Measurements from ENCODE around the gene DUSP19.
"Not testable (repeated sequence)": the region's sequence is repeated elsewhere in the genome, so short reads cannot be mapped to it uniquely, and the experiment has no call there.

The DUSP19 gene, protein sequence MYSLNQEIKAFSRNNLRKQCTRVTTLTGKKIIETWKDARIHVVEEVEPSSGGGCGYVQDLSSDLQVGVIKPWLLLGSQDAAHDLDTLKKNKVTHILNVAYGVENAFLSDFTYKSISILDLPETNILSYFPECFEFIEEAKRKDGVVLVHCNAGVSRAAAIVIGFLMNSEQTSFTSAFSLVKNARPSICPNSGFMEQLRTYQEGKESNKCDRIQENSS

DNA sequence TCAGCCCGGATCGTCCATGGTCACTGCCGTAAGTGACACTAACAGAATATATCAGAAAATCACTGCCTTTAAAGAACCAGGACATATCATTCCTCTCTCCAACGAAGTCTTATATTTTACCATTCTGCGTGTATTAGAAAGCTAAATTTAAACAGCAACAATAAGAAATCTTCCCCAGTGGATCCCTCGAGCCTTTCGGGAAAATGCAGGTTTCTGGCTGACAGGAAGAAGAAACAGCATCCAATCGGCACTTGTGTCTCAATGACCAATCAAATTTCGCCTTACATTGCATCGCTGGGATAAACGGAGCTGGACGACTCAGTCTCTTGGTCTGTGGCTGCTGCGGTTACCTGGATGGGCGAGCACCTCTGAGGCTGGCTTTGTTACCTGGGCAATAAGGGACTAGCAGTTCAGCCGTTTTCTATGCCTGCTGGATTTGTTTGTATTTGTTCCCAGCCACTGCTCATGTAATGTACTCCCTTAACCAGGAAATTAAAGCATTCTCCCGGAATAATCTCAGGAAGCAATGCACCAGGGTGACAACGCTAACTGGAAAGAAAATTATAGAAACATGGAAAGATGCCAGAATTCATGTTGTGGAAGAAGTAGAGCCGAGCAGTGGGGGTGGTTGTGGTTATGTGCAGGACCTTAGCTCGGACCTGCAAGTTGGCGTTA lies at the start of gene DUSP19:
Gene DUSP19 (plus strand): TSS at position 284 of the 675 bp plus-strand sequence. CDS start 187 bp downstream, at position 471.
- peak; percentile 87 for DNase-seq

DNA sequence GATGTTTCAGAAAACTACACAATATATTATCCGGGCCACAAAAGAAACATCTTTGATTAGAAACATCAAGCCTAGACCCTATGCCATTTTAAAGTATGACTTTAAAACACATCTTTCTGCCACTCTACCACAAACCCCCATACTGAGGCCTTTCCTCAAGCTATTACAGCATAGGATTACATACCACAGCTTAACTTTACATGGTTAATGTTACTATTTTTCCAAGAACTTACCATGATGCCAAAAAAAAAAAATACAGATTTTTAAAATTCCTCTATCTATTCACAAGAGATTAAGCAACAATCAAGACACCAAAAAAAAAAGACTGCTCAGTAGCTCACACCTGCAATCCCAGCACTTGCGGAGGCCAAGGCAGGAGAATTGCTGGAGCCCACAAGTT lies 49.3 kb upstream of the DUSP19 start:
- no peak for DNase-seq

DNA sequence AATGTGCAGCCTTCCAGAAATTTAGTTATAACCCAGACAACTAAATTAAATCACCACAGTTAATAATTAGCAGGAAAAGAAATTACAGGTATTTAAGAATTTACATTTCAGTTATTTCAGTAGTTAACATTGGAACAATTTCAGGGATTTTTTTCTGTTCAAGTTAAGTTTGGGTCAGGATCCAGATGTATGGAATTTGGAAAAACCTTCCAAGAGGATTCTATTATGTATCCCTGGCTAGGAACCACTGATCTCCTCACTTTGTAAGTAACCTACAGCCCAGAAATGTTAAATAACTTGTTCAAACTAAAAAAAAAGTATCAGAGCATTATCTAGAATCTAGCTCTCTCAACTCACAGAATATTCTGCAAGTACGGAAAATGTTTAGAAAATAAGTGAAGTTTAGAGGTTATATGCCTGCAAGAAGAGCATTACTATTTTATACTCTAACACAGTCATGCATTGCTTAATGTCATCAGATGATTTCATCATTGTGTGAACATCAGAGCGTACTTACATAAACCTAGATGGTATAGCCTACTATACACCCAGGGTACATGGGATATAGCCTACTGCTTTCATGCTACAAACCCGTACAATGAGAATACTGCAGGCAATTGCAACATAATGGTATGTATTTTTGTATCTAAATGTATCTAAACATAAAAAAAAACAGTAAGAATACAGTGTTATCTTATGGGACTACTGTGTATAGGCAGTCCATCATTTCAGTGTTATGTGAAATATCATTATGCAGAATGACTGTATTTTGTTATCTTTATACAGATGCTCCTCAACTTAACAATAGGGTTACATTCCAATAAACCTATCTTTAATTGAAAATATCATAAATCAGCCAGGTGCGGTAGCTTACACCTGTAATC lies 46.4 kb upstream of the DUSP19 start:
- no peak for DNase-seq

DNA sequence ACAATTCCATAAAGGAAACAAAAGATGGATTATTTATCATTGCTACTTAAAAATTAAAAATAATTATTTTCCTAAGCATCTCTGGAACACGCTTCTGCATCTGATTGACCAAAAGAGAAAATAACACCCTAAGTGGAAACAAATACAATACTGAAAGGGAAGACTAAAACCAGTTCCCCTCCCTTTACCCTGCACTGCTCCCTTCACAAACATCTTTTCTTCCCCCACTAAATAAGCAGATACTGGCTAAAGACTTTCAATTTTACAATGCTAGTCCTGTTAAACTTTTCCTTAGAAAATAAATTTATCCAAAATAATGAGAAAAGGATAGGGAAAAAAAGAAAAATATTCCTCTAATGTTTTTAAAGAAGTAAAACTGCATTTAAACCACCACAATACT lies 44.6 kb upstream of the DUSP19 start:
- no peak for DNase-seq

DNA sequence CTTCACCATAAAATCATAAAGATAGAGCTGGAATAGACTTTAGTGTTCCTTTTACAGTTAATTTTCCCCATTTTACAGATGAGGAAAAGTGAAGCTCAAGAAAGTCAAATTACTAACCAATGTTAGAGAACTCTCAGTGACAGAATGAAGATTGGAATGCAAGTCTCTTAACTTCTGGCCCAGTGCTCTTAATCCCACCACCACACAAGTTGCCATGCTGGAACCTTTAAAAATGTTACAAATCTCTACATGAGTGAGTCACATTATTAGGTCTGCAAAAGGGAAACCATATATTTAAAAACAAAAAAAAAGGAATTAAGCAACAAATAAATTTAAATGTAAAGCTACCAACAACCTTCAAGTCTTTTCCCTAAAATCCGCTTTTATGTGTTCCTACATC lies 43.7 kb upstream of the DUSP19 start:
- no peak for DNase-seq

DNA sequence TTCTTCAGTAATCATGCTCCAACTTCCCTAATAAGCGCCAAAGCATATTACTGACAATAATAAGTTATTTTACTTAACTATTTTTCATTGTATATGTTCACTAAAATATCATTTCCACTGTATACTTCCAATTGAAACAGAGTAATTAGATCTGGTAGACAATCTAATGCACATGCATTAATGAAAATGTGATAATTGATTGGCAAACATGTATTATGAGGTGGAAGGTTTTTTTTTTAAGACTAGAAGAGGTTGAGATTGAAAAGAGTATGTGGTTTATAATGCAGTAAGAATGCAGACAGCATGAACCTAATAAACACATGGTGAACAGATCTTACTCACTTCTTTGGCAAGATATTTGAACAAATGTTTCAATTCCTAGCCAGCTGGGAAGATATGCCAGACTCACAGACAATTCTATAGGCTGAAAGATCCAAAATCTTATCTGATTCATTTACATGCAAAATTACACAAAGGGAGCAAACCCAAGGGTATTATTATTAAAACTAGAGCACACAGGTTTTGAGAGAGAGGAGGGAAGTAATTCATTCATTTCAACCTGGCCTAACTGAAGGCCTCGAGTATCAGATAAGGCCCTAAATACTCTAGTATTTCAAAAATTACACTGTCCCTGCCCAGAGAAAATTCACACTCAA lies 43.1 kb upstream of the DUSP19 start:
- no peak for DNase-seq

DNA sequence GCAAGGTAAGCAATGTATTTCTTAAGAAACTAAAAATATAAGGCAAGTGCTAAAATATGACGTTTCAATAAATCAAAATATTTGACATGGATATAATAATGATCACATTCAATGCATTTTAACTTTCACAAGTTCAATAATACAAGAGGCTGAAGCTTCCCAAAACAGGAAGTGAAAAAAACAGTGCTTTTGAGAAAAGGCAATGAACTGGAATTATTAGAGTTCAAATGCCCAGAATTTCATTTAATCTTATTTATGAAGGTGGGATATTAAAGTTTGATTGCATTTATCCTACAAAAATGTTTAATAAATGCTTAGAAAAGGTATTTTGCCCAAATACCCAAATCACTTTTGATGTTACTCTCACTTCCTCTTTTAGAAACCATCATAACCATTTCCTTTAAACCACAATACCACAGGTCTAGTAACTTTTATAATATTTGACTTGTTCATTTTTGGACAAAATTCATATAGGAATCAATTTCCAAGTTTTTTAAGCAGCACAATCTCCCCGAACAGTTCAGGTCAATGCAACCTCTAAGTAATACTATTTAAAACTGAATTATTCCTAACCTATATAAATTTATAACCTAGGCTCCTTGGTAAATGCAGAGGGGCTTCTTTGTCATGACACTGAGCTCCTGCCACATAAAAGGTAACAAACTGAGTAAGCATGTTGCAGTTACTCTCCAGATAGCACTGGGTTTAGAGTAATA lies 42.4 kb upstream of the DUSP19 start:
- peak; percentile 19 for DNase-seq

DNA sequence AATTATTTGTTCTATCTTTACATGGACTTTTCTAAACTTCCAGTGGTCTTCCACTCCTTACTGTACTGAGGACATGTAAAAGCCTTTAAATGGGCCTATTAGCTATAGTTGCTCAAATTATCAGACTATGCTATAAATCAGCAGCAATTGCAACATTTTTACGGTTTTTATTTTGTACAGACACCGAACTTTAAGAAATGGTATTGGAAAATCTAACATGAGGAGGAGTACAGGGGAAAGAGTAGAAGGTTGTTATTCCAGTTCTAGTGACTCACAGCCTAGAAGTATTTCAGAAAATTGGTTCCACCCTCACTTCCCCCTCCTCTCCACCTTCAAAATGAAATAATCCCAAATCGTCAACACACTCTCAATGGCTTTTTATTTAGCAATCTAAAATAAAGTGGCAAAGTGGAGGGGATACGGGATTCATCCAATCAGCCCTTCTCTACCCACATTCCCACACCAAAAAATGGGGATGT lies 41.4 kb upstream of the DUSP19 start:
- DNase-seq: no peak

DNA sequence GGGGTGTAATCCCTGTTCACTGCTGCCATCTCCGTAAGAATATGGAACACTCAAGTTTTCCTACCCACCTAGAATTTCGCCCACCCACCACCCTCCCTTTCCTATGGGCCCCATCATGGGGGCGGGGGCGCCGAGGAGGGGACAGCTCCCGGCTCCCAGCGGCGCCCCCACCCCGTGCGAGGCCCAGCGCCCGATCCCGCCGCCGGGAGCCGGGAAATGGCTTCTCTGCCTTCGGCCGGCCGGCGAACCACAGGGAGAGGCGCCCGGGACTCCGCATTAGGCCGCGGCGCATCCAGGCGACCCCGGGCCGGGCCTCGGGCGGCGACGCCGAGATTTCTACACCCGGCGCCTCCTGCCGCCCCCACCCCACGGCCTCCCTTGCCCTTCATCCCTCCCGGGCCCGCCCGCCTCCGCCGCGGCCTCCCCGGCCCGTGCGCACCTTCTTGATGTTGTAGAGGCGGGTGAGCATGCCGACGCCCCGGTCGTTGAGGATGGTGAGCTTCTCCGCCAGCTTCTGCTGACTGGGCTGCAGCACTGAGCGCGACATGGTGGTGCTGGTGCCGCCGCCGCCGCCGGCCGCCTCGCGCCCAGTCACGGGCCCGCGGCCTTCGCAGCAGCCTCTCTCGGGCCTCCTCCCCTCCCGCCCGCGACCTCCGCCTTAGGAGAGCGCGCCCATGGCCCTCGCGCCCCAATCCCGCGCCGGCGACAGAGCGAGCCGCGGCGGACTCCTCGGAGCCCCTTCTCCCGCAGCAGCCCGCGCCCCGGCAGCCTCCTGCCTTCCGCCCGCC lies 40.8 kb upstream of the DUSP19 start:
- DNase-seq: peak; percentile 47

DNA sequence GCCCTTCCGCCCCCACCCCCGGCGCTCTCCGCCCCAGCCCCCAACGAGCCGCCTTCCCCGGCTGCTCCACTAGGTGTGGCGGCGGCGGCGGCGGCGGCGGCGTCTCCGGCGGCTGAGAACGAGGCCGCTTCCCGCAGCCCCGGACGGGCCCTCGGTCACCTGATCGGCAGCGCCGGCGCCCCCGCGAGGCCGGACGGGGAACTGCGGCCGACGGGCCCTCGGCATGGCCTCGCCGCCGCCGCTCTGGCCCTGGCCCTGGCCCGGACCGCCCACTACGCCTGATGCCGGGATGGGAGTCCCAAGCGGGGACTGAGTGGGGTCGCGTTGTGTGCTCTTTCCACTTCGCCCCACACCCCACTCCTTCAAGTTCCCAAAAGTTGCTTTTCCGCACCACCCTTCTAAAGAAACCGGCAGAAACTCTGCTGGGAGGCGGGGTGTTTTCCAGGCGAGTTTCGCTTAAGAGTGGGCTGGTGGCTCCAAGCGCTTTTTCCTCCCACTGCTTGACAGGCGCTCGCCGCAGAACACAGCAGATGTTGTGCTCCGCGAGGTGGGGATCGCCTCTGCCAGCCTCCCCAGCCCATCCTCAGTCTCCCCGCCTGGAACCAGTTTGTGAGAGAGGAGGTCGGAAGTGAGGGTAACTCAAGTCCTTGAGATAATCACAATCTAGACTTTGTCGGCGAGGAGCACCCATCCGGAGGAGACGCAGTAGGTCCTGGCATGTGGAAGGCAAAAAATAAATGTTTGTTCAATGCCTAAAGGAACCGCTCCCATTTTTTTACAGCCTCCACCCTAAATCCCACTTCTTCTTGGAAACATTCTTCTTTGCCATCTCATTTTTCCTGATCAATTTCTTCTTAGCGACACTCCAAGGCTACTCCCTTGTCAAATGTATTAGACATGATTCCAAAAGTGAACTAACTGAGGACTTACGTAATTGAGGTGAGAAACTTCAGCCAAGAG lies 39.9 kb upstream of the DUSP19 start, which contains the start of gene NCKAP1:
Gene NCKAP1 (minus strand): TSS at position 117 of the 960 bp plus-strand sequence. CDS start 358 bp downstream, outside the sequence.
- peak; percentile 74 for DNase-seq

DNA sequence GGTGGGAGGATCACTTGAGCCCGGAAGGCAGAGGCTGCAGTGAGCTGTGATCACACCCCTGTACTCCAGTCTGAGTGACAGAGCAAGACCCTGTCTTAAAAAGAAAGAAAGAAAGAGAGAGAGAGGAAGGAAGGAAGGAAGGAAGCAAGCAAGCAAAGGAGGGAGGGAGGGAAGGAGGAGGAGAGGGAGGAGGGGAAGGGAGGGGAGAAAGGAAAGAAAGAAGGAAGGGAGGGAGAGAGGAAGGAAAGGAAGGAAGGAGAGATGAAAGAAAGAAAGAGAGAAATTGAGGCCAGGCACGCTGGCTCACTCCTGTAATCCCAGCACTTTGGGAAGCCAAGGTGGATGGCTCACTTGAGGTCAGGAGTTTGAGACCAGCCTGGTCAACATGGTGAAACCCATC lies 37.9 kb upstream of the DUSP19 start:
- DNase-seq: no peak

DNA sequence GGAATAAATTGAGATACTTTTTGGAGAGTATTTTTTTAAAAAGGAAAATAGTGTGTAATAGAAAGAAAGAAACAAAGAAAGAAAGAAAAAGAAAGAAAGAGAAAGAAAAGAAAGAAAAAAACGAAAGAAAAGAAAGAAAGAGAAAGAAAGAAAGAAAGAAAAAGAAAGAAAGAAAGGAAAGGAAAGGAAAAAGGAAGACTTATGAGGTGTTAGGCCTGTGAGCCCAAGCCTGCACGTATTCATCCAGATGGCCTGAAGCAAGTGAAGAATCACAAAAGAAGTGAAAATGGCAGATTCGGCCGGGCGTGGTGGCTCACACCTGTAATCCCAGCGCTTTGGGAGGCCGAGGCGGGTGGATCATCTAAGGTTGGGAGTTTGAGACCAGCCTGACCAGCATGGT lies 35.0 kb upstream of the DUSP19 start:
- not testable (repeated sequence) for DNase-seq

DNA sequence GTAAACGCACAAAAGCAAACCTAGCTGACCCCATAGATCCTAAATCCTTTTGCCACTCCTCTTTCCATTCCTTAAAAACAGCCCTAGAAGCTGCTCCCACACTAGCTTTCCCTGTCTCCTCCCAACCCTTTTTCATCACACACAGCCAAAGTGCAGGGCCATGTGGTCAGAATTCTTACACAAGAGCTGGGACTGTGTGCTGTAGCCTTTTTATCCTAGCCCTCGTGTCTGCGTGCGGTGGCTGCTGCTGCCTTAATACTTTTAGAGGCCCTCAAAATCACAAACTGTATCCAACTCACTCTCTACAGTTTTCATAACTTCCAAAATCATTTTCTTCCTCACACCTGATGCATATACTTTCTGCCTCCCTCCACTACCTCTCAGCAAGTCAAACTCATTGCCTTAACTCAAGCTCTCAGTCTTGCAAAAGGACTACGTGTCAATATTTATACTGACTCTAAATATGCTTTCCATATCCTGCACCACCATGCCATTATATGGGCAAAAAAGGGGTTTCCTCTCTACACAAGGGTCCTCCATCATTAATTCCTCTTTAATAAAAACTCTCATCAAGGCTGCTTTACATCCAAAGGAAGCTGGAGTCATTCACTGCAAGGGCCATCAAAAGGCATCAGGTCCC lies 30.9 kb upstream of the DUSP19 start:
- not testable (repeated sequence) for DNase-seq

DNA sequence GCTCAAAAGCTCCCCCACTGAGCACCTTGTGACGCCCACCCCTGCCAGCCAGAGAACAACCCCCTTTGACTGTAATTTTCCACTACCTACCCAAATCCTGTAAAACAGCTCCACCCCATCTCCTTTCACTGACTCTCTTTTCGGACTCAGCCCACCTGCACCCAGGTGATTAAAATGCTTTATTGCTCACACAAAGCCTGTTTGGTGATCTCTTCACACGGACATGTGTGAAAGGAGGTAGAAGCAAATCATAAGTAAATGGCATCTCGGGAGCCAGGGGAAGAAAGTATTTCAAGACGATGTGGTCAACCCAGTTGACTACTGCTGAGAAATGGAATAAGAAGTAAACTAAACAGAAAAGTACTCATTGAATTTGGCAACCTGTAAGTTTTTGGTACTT lies 29.1 kb upstream of the DUSP19 start:
- no peak for DNase-seq

DNA sequence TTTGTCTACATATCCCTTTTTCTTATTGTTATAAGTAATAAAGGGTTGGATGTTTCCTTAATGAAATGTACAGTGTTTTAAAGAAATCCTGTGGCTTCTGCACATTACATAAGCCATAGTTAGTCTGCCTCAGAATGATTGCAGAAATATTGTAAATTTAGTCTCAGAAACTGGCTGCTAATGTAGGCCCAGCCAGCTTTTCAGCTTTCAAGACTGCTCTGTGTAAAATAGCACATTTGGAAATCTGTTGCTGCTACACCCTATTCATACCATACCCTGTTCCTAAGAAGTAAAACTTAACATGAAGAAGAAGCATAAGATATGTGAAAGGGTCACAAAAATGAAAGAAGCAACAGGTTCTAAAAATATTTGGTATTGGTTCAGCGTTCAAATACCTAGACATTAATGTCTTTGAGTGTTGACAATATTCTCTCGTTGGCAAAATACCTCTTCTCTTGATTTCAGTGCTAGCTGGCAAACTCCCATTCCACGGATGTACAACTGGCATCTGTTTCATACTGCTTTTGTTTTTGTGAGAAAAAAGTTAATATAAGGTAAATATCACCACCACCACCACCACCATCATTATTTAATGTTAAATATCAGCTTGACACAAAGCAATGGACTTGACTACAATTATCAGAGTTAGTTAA lies 21.1 kb upstream of the DUSP19 start:
- DNase-seq: no peak

DNA sequence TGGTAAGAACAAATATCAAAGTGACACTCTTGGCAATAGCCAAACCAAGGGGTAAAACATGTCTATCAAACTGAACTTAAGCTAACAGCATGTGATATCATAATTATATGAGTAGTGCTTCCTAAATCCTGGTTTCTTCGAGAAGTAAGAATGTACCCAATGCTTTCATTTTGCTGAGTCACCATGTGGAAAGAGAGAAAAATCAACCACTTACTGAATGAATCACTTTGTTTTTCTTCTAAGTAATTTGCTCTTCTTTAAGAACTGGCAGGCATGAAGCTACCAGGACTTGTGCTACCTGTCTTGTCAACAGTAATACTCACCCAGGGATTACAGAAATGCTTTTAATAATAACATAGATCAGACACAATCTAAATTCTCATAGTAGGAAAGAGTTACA lies 19.0 kb upstream of the DUSP19 start:
- DNase-seq: no peak

DNA sequence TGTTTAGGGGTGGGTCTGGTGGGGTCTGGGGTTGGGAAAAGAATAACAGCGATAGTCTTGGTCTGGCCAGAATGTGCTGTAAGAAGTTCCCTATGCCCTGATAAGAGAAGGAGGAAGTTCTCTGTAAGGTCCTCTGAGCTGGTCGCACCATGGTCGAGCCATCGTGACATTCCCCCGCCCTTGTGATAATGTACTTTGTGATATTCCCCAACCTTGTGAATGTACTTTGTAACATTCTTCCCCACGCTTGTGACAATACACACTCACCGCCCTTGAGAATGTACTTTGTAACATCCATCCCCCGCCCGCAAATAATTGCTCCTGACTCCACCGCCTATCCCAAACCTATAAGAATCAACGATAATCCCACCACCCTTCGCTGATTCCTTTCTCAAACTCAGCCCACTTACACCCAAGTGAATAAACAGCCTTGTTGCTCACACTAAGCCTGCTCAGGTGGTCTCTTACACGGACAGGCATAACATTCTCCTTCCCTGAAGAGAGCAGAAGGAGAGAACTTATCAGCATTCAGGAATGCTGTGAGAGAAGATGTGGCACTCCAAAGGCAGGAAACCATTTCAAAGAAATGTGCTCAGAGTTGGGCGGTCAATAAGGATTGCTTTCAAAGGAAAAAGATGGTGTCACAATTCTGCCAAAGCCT lies 17.8 kb upstream of the DUSP19 start:
- no peak for DNase-seq

DNA sequence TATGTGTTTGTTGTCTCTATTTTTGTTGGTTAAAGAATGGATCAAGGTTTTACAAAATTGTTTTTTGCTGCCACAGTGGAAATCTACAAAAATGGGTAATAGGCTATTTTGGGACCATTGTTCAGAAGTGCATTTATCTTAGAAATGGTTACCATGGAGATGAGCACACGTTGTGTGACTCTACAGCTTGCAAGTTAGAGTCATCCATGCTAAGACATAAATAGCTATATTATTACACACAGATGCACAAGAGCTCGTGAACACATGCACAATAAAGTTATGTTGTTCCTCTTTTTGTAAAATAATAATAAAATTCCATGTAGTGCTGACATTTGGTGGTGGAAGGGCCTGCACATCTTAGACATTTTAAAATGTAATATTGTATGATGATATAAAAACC lies 15.5 kb upstream of the DUSP19 start:
- peak; percentile 7 for DNase-seq

DNA sequence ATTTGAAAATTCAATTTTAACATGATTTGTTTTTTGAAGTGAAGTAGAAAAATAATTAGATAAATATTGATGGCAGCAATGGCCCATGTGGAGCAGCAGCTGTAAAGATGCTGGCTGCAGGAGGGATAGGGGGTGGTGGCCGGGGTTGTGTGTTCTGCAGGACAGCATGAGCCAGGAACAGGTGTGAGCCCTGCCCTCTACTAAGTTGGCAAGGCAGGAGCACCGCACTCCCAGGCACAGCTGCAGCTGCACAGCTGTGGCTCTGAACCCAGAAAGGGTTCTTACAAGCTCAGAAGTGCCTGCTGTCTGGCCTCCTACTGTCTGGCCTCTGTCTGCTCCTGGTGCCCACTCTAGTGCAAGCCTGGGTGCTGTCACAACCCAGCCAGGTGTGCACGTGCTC lies 10.0 kb upstream of the DUSP19 start:
- no peak for DNase-seq

All from RPMI8226 (cell line).